Fibroblast of skin of back (primary cell): ENCODE measurements around the gene AQP6.

Experiments used
- DNase-seq: peaks from one replicate; pipeline ENCODE4 v3.0.0-alpha.2; 2013

AQP6 gene

DNA sequence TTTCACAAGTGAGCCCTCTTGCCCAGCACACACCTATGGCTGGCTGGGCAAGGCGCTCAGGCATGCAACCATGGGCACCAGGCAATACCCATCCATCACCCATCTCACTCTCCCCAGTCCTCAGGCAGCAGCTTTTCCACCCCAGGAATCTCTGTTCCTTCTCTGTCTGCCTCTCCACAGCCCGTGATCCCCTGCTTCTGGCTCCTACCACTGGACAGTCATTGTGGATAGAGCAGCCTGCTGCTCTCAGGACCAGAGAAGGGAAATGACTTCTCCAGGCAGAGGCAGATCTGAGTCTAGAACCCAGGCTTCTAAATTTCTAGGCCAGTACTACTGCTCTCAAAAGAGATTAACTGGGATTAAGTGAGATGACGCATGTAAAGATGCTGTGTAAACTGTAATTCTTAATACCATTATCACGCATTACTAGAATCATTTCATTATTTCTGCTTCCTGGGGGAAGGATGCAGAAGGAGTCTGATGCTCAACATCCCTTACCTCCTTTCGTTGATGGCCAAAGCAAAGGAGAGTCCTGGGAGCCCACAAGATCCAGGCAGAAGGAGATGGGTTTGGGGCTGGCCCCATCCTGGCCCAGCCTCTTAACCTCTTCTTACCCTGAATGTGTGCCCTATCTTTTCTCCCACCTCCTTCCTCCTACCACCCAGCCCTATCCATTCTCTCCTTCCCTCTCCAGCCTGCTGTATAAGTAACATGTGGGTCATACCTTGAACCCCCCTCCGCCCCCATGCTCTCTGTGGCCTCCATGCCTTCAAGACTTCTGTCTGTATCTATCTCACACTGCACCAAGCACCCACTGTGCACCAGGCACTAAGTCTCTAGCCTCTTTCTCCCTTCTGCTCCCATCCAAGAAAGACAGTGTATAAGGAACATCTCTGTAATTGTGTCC is 15.8 kb upstream of the AQP6 start:
- no peak for DNase-seq

DNA sequence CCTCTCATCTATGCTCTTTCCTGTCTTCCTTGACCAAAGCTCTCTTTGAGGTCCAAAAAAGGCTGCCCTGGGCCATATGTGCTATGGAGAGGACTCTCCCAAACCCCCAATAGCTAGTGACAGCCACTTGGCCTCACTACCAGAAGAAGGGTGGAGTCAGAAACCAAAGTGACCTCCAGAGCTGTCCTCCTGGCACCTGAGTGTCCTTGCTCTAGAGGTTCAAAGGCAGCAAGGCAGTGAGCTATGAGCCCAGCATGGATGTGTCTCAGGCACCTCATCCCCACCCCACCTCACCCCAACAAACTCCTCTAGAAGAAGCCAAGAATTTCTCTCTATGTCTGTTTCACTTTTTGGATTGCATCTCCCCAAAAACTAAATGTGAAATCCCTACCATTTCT is 15.2 kb upstream of the AQP6 start:
- DNase-seq, result no peak

DNA sequence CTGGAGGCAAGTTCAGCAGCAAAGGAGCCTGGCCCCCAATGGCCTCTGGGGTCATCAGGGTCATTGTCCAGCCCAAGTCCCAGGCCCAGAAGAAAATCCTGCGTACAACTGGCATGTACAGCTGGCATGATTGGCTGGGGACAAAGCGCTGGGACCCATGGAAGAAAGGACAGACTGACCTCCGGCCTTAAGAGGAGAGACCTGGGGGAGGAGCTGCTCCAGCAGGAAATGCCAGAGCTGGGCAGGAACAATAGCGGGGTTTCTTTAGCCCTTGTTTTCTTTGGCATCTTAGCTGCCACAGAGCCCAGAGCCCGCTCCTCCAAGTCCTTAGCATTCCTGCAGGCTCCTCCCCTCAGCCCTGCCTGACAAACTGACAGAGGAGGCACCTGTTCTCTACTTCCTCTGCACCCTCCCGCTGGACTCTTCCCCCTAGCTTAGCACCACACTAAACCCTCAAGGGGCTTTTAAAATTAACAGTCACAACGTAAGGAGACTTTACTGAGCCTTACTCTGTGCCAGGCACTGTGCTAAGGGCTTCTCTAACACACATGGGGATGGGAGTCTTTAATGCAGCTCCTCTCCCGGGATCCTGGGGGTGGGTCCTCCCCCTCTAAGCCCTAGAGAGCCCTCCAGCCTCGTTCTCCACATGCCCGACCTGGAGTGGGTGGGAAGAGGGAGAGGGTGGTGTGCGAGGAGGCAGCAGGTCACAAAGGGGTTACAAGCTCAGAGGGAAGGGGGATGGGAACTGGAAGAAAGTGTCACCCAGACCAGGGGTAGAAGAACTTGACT is 12.9 kb upstream of the AQP6 start:
- peak; percentile 72 for DNase-seq

DNA sequence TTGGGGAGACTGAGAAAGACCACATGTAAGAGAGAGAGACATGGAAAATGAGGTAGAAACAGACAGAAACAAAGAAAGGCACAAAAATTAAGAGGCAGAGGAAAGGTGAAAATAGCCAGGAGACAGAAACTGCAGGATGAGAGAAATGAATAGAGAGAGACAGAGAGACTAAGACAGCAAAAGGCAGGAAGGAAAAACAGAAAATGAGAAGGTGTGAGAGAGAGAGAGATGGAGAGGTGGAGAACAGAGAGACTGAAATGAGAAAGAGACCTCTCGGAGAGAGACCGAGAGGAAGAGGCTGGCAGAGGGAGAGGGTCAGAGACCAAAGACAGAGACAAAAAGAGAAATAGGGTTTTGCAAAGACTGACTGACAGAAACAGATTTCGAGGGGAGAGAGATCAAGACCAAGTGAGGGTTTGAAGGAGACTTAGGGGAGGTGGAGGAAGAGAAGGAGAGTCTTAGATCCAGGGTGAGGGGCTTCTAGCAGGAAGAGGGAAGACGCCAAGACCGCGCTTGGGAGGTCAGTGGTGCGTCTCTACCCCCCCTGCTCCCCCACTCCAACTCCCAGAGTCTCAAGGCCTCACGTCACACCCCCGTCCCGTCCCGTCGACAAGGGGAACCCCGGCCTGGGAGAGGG is 12.2 kb upstream of the AQP6 start:
- DNase-seq, result no peak

DNA sequence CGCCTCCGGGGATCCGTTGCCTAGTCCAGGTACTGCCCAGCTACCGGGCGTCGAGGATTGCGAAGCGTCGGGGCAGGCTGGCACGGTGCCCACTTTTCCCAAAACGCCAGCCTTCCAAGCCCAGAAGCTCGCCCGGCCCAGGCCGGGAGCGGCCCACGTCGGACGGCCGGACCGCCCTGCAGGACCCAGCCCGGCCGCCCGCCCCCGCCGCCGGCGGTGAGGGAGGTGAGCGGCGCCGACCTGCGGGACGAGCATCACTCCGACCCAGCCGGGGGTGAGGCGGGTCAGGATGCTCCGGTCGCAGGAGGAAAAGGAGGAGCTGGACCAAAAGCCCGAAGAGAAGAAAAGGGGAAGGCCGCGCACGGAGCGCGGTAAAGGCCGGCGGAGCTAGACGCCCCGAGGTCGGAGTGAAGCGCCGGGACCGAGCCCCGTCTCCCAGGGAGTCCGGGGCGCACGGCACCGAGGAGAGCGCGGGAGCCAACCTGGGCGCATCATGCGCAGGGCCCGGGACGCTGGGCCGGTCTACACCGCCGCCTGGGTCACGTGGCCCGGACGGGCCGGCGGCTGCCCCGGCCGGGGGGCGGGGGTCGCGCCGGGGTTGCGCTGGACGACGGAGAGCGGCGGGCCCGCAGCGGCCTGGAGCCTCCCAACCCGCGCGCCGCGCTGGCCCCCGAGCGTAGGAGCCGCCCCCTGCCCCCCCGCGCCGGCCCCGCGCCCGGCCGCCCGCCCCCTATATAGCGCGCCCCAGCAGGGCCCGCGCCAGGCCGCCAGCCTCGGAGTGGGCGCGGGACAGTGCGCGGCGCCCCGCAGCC is 11.4 kb upstream of the AQP6 start, which contains the start of gene AQP5:
Gene AQP5 (plus strand): TSS at position 762 of the 812 bp plus-strand sequence. CDS start 146 bp downstream, outside the sequence.
- no peak for DNase-seq

DNA sequence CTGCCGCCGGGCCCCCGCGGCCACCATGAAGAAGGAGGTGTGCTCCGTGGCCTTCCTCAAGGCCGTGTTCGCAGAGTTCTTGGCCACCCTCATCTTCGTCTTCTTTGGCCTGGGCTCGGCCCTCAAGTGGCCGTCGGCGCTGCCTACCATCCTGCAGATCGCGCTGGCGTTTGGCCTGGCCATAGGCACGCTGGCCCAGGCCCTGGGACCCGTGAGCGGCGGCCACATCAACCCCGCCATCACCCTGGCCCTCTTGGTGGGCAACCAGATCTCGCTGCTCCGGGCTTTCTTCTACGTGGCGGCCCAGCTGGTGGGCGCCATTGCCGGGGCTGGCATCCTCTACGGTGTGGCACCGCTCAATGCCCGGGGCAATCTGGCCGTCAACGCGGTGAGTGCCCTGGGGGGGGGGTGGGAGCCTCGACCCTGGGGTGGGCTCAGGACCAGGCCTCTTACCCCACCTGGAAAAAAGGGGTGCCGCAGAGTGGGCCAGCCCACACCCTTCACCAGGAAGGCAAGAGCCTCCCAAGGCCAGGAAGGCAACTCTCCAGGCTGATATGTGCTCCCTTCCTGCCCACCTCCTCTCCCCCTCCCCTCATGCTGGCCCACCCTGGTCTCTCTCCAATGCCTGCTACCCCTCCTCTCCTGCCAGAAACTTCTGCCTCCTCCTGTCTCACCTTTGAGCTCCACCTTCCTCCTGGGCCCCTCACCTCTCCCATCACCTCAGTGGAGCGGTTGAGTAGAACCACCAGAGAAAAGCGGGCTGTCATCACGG is 10.6 kb upstream of the AQP6 start:
- no peak for DNase-seq

DNA sequence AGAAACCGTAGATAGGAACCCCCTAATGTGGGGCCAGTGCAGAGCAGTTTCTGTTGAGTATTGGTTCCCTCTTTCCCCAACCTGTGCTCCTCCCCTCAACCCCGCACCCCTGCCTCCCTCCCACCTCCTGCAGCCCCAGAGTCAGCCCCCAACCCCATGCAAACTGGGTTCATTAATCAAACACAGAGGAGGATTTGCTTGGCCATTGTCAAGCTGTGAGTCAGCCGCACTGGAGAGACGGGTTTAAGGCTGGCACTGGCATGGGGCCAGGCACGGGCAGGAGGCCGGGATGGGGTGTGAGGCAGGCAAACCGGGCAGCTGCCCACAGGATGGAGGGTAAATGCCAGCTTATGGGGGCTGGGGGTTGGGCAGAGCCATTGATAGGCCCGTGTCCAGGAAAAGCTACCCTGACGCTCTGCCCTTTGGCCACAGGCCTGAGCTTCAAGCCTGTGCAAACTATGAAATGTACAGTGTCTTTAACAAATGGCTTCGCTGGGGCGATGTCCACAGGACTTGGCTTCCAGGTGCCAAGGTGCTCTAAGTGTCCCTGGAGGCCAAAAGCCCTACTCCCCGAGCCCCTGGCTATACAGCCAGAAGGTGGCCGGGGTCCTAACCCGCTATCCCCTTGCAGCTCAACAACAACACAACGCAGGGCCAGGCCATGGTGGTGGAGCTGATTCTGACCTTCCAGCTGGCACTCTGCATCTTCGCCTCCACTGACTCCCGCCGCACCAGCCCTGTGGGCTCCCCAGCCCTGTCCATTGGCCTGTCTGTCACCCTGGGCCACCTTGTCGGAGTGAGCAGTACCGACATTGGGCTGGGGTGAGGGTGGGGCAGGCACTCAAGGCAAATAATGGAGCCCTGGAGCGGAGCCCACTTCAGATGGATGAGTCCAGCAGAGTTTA is 9.6 kb upstream of the AQP6 start:
- DNase-seq, result peak; percentile 44

DNA sequence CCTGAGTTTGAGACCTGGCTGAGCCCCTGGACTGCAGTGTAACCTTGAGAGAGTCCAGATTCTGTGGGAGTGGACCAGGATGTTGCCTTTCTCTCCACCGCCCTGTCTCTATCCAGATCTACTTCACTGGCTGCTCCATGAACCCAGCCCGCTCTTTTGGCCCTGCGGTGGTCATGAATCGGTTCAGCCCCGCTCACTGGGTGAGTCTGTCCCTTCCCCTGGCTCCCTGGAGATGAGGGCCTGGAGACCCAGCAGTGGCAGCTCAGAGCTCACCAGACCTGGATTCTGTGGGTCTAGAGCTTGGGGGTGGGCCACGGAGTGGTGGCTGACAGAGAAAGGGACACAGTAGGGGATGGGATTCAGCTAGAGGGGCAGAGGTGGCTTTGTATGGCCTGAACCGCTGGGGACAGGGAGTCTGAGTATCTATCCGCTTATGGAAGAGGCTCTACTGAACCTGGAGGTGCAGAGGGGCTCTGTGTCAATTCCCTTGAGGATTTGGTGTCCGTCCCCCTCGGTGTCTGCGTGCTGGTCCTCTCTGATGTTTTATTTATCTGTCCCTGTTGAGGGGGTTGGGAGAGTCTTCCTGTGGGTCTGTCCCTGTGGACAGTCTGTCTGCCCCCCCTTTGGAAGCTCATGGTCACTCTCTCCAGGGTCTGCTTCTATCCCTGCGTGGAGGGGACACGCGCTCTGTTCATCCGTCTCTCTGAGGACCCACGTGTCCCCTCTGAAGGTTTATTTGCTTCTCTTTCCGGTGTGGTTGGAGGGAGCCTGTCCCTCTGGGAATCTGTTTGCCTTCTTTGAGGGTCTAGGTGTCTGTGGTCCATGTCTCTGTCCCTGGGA is 8.6 kb upstream of the AQP6 start:
- no peak for DNase-seq

DNA sequence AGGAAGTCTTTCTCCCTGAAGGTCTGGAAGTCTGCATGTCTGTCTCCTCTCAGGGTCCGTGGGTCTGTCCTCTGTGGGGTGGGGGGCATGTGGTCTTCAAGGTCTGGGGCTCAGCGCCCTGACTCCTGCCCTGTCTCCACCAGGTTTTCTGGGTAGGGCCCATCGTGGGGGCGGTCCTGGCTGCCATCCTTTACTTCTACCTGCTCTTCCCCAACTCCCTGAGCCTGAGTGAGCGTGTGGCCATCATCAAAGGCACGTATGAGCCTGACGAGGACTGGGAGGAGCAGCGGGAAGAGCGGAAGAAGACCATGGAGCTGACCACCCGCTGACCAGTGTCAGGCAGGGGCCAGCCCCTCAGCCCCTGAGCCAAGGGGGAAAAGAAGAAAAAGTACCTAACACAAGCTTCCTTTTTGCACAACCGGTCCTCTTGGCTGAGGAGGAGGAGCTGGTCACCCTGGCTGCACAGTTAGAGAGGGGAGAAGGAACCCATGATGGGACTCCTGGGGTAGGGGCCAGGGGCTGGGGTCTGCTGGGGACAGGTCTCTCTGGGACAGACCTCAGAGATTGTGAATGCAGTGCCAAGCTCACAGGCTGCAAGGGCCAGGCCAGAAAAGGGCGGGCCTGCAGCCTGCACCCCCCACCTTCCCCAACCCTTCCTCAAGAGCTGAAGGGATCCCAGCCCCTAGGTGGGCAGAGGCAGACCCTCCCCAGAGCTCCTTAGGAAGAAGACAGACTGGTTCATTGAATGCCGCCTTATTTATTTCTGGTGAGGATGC is 7.7 kb upstream of the AQP6 start:
- DNase-seq, result no peak

DNA sequence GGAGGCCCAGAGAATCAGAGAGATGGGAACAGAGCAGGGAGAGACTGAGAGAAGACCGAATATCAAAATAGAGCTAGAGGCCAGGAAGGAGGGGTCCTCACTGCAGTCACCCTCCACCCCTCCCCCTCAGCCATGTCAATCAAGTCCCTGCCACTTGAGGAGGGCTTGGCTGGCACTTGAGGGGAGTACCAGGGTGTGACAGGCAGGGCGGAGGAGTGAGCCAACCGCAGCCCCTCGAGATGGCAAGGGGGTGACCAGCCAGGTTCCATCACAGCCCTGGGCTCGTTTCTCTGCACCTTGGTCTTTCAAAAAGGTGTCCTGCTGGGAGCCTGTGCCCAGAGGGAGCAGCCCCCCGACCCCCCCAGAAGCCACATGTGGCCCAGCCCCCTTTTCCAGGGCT is 6.9 kb upstream of the AQP6 start:
- DNase-seq, result no peak

DNA sequence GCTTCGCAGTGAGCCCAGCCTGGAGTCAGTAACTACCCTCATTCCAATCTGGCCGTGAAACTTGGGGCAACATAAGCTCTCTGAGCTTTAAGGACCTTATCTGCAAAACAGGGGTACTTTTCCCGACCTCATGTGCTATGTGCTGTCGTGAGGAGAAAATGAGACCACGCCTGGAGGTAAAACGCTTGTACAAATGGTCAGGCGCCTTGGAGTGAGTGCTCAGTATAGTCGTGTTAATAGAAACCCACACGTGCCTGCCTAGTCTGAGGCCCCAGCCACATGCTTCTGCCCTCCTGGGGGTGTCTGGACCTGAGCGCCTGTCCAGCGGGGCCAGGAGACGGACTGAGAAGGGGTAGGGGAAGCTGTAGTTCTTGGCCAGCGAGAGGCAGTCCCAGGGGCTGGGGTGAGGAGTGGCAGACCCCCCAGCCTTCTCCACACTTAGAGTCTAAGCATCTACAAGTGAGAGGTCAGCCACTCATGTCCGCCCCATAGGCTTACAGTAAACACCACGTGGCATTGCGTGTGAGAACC is 6.2 kb upstream of the AQP6 start:
- no peak for DNase-seq

DNA sequence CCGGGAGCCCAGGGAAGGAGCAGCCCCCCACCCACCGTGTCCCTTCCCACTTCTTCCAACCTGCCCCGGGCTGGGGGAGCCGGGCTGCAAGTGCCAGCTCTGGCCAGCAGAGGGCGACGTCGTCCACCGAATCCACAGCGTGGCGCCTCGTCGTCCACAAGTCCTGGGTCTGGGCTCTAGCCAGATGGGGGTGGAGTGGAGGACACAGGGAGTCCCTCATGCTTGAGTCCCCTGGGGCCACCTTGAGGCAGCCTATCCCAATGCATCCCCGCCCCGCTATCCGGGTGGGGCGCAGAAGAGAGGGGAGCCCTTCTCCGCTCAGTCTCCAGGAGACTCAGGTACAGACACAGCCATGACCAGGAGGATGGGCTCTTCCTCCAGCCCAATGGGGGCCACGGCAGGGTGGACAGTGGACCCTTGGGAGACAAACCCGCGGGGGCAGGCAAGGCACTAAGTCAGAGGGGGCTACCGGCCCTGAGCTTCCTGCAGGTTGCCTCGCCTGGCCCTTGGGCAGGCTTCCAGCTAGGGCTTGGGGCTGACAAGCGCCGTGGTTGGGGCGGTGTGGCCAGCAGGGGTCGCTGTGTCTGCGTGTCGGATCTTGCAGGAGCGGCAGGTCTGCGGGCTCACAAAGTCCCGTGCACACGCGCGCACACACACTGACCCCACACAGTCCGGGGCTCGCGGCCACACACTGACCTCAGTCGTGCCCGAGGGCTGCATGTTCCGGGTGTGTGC is 5.5 kb upstream of the AQP6 start:
- peak; percentile 82 for DNase-seq

DNA sequence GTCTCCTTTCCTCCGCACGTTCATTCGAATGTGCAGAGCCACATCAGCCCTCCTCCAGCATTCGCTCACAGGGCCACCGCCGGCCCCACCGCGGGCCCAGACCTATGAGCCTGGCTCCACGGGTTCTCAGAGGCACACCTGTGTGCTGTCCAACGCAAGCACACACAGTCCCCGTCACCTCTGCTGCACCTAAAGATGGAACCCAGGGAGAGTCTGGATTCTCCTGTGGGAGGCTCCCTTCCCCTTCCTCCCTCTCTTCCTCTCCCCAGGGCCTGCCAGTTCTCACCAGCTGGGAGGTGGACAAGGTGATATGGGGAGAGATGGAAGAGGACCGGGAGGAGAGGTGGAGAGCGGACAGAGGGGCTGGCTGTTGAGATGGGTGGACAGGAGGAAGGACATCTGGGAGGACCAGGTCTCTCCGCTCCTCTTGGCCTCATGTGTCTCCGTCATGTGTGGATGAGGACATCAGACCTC is 4.9 kb upstream of the AQP6 start:
- no peak for DNase-seq

DNA sequence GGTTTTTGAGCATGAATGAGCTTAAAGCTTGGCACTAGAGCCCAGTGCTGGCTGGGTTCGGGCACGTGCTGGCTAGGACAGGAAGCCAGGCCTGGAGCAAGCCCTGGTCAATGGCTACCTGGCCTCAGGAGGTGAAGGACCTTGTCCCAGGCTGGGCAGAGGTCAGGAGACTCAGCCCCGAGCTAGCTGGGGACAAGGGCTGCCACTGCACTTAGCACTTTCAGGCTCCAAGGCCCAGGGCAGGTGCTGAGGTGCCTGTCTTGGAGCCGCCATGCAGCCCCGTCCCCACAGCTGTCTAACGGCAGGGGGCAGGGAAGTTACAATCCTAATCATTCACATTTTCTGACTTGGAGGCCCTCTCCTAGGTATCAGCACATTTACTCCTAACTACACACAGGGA is 4.3 kb upstream of the AQP6 start:
- no peak for DNase-seq

DNA sequence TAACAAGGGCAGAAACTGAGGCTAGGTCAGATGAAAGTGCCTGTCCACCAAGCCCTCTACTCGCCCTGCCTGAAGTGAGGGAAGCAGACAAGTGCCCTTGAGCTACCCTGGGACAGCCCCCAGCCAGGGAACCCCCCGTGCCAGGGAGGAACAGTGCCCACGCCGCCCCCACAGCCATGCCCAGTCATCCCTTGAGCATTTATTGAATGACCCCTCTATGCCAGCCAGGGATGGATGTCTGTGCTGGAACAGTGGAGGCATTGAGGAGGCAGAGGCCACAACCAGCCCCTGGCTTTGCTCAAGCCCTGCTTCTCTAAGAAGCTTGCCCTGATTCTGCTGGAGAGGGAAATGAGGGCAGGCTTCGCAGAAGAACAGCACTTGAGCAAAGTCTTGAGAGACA is 3.7 kb upstream of the AQP6 start:
- no peak for DNase-seq

DNA sequence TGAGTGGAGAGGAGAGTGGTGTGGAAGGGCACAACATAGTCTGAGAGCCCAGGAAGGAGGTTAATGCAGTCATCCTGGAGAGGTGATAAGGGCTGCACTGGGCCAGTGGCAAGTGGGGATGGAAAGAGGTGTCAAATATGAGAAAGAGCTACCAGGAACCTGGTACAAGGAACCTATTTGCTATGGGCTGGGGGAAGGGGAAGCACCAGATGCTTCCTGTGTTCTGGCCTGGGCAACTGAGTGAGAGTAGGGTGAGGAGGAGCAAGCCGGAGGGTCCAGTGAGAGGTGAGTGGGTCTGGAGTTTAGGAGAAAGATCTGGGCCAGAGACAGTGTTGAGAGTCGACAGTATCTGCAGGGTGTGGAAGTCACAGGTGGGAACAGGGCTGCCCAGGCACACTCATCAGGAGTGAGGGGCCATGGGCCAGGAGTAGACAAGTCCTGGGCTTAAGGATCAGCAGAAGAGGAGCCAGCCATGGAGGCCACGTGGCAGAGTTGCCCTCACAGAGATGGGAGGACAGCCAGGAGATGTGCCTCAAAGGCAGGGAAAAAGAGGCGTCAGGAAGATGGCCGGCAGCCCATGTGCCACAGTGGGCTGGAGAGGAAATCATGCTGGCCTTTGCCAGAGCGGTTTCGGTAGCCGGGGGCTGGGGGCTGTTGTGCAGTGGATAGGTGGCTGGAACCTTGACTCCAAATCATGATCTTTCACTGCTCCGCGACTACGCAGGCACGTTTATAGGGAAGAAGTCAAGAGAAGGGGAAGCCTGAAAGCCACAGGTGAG is 2.9 kb upstream of the AQP6 start:
- no peak for DNase-seq

DNA sequence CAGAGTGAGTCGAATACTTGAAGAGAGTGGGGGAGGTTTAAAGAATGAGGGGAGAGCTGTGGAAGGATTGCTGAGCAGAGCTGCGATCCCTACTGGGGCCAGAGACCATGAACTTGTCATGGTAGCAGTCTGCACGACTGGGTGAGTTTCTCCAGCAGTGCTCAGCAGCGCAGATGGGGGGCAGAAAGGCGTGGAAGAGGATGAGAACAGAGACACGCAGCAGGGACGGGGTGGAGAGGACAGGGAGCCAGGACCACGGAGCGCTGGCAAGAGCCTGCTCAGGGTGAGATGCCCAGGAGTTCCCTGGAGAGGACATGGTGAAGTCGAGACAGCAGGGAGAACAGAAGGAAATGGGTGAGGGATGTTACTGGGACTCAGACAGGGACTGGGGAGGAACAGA is 2.1 kb upstream of the AQP6 start:
- DNase-seq, result no peak
